Inferior parietal cortex (tissue), 1 donor: ENCODE results near the gene DKC1.
"Not testable (repeated sequence)": the region's sequence is repeated elsewhere in the genome, so short reads cannot be mapped to it uniquely, and the experiment has no call there.

Source experiments
- DNase-seq: peaks from one replicate; pipeline ENCODE4 v3.0.0-alpha.2; 2016; ENCODE audit errors: extremely low spot score

The DKC1 gene

GRCh38 chrX:154818916-154819770 is 56.5 kb downstream of the DKC1 start:
- no peak for DNase-seq

DNA sequence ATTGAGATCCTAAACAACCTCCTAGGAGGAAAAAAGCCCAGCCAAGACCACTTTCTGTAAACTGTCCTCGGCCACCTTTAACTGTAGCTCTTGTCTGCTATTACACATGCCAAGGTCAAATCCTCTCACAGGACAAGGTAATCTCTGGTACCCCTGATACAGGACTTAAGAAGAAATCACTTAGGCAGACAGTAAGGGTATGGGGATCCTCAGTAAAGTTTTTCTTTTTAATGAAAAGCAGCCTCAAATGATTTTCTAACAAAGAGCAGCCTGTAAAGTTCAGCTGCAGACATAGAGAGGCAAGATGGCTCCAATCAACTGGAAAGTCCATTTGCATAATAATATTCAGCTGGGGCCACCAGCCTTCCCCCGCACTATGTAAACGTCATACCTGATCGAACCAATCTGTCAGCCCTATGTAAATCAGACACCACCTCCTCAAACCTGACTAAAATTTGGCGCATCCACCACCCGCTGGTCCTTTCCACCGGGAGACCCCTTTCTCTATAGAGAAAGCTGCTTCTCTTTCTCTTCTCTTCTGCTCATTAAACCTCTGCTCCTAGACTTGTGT is 57.2 kb downstream of the DKC1 start:
- no peak for DNase-seq

GRCh38 chrX:154821523-154821922 is 58.9 kb downstream of the DKC1 start:
- DNase-seq: no peak

DNA sequence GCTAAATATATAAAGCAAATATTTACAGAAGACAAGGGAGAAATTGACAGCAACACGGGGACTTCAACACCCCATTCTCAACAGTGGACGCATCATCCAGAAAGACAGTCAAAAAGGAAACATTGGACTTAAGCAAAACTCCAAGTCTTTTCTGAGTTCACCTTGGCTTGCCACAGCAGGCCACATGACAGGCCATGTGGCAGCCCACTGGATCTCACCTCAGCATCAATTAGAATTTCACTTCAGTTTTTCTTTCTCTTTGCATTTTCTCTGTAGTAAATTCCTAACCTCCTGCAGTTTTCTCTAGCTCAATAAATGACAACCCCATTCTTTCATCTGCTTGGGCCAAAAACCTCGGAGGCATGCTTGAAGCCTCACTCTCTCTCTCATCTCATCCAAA is 59.4 kb downstream of the DKC1 start:
- no peak for DNase-seq

- no peak for DNase-seq
Observed at GRCh38 chrX:154824638-154825037, 62.0 kb downstream of the DKC1 start.

- not testable (repeated sequence) for DNase-seq
Observed at GRCh38 chrX:154825586-154825985, 62.9 kb downstream of the DKC1 start.
